IMR-90 (cell line): ENCODE data around the gene GPR179. TPM values are rescaled to one million over a fixed set of nuclear protein-coding genes. Genes with fewer than 3 reads are reported as not detected.

Experiments
- ATAC-seq: fragments of 200-7000 bp; cut with Tn5 transposase; 2 replicates; pipeline ENCODE4 v1.9.1; 2020; ENCODE audit warnings: low read depth, mild to moderate bottlenecking, moderate library complexity
- BruUV-seq: library from RNA; stranded (reverse); fragments of 400-500 nt; replicated peaks from 2 replicates; lab custom pipeline; 2021; lab: Mats Ljungman, UMichigan
- CTCF ChIA-PET: fragments of 300-600 bp; formaldehyde crosslinking; extraction: SDS; loops from one replicate; lab custom pipeline; 2021; ENCODE audit warnings: antibody characterized with exemption; lab: Yijun Ruan, JAX
- POLR2A ChIA-PET: fragments of 300-600 bp; sonication (Branson Sonifier 250); formaldehyde crosslinking; loops from one replicate; lab custom pipeline; 2022; ENCODE audit warnings: antibody characterized with exemption; ENCODE audit not compliant: unreplicated experiment; lab: Charles Lee
- DNase-seq: peaks from one replicate; pipeline ENCODE4 v3.0.0; 2013
- H2AFZ ChIP-seq: replicated peaks from 2 replicates; pipeline ENCODE3; 2013; ENCODE audit warnings: low read length, mild to moderate bottlenecking; ENCODE audit not compliant: poor library complexity
- H2AK5ac ChIP-seq: 2 replicates; pipeline ENCODE4 v1.6.1; 2013; ENCODE audit warnings: low read depth, low read length, inconsistent platforms
- H2AK9ac ChIP-seq: replicated peaks from 2 replicates; pipeline ENCODE3; 2013; ENCODE audit warnings: mild to moderate bottlenecking, low read depth, low read length, moderate library complexity; ENCODE audit not compliant: poor library complexity
- H2BK120ac ChIP-seq: 2 replicates; pipeline ENCODE4 v1.6.1; 2013; ENCODE audit warnings: low read depth, low read length, inconsistent platforms
- H2BK15ac ChIP-seq: 3 replicates; pipeline ENCODE4 v1.6.1; 2013; ENCODE audit warnings: low read depth, low read length, inconsistent platforms
- H2BK20ac ChIP-seq: 2 replicates; pipeline ENCODE4 v1.6.1; 2013; ENCODE audit warnings: low read depth, mild to moderate bottlenecking, inconsistent platforms, low read length, moderate library complexity
- H2BK5ac ChIP-seq: 2 replicates; pipeline ENCODE4 v1.6.1; 2013; ENCODE audit warnings: mild to moderate bottlenecking, low read depth, low read length, inconsistent platforms; ENCODE audit not compliant: poor library complexity, severe bottlenecking
- H3K14ac ChIP-seq: replicated peaks from 2 replicates; pipeline ENCODE4 v1.6.1; 2013; ENCODE audit warnings: low read depth, low read length, inconsistent platforms
- H3K18ac ChIP-seq: 2 replicates; pipeline ENCODE4 v1.6.1; 2013; ENCODE audit warnings: low read depth, low read length, control low read depth
- H3K23ac ChIP-seq: 2 replicates; pipeline ENCODE4 v1.6.1; 2013; ENCODE audit warnings: low read depth, low read length, inconsistent platforms
- H3K27ac ChIP-seq: 2 replicates; pipeline ENCODE4 v1.5.1; 2013; ENCODE audit warnings: mild to moderate bottlenecking, control low read depth, low read length; ENCODE audit not compliant: insufficient read depth
- H3K27me3 ChIP-seq: 2 replicates; pipeline ENCODE4 v1.6.1; 2013; ENCODE audit warnings: low read length; ENCODE audit not compliant: control insufficient read depth, insufficient read depth
- H3K36me3 ChIP-seq: 2 replicates; pipeline ENCODE4 v1.6.1; 2013; ENCODE audit warnings: low read length, mixed read lengths; ENCODE audit not compliant: control insufficient read depth, insufficient read depth
- H3K4ac ChIP-seq: 2 replicates; pipeline ENCODE4 v1.6.1; 2013; ENCODE audit warnings: low read depth, low read length, inconsistent platforms
- H3K4me1 ChIP-seq: 2 replicates; pipeline ENCODE4 v1.6.1; 2013; ENCODE audit warnings: low read length, mixed read lengths; ENCODE audit not compliant: control insufficient read depth, insufficient read depth
- H3K4me2 ChIP-seq: 2 replicates; pipeline ENCODE4 v1.6.1; 2013; ENCODE audit warnings: low read depth, mild to moderate bottlenecking, control low read depth, low read length, moderate library complexity
- H3K4me3 ChIP-seq: 2 replicates; pipeline ENCODE4 v1.5.1; 2013; ENCODE audit warnings: low read depth, mild to moderate bottlenecking, control low read depth, low read length, moderate library complexity; ENCODE audit not compliant: insufficient read depth
- H3K56ac ChIP-seq: 2 replicates; pipeline ENCODE4 v1.6.1; 2013; ENCODE audit warnings: low read length, inconsistent platforms; ENCODE audit not compliant: insufficient read depth; ENCODE audit errors: extremely low read depth
- H3K79me1 ChIP-seq, 2 experiments: 2 replicates each; pipeline ENCODE4 v1.6.1; 2013; ENCODE audit warnings: low read length in 2 of 2, inconsistent platforms in 1 of 2, low read depth in 1 of 2
- H3K9ac ChIP-seq: 2 replicates; pipeline ENCODE4 v1.6.1; 2013; ENCODE audit warnings: low read depth, low read length, control low read depth
- H3K9me1 ChIP-seq: 2 replicates; pipeline ENCODE4 v1.6.1; 2013; ENCODE audit warnings: low read length, inconsistent platforms; ENCODE audit not compliant: insufficient read depth
- H3K9me3 ChIP-seq: 2 replicates; pipeline ENCODE4 v1.6.1; 2013; ENCODE audit warnings: low read length; ENCODE audit not compliant: control insufficient read depth, insufficient read depth
- H4K20me1 ChIP-seq: 2 replicates; pipeline ENCODE4 v1.6.1; 2013; ENCODE audit warnings: low read length, inconsistent platforms; ENCODE audit not compliant: insufficient read depth
- H4K5ac ChIP-seq: 2 replicates; pipeline ENCODE4 v1.6.1; 2013; ENCODE audit warnings: mild to moderate bottlenecking, low read depth, low read length, control low read depth
- H4K8ac ChIP-seq, 2 experiments: 2 replicates each; pipeline ENCODE4 v1.6.1; 2013; ENCODE audit warnings: low read depth in 2 of 2, low read length in 2 of 2, control low read depth in 1 of 2, inconsistent platforms in 1 of 2
- H4K91ac ChIP-seq: 2 replicates; pipeline ENCODE4 v1.6.1; 2013; ENCODE audit warnings: low read depth, low read length, inconsistent platforms; ENCODE audit not compliant: insufficient read depth
- BHLHE40 ChIP-seq: fragments of 150-350 bp; IDR thresholded peaks from 2 replicates; pipeline ENCODE4 v1.6.1; 2016; ENCODE audit warnings: mild to moderate bottlenecking, low read depth, low read length
- CEBPB ChIP-seq: IDR thresholded peaks from 2 replicates; pipeline ENCODE4 v1.6.1; 2012; ENCODE audit warnings: low read depth, low read length, improper control_type of control experiment
- CHD1 ChIP-seq: IDR thresholded peaks from 2 replicates; pipeline ENCODE4 v1.6.1; 2012; ENCODE audit warnings: low read depth, low read length, improper control_type of control experiment
- CTCF ChIP-seq: conservative IDR thresholded peaks from 2 replicates; pipeline ENCODE4 v1.5.1; 2012; ENCODE audit warnings: mild to moderate bottlenecking, low read depth, low read length, improper control_type of control experiment
- ELK1 ChIP-seq: fragments of 150-350 bp; IDR thresholded peaks from 2 replicates; pipeline ENCODE4 v1.6.1; 2016; ENCODE audit warnings: low read depth, mild to moderate bottlenecking, low read length, moderate library complexity, borderline replicate concordance
- FOS ChIP-seq: fragments of 150-350 bp; IDR thresholded peaks from 2 replicates; pipeline ENCODE4 v1.6.1; 2016; ENCODE audit warnings: low read depth, low read length
- MAFK ChIP-seq: IDR thresholded peaks from 2 replicates; pipeline ENCODE4 v1.6.1; 2012; ENCODE audit warnings: low read depth, low read length, improper control_type of control experiment
- MAZ ChIP-seq: IDR thresholded peaks from 2 replicates; pipeline ENCODE4 v1.6.1; 2012; ENCODE audit warnings: low read depth, mild to moderate bottlenecking, low read length, improper control_type of control experiment, moderate library complexity, borderline replicate concordance
- MXI1 ChIP-seq: IDR thresholded peaks from 2 replicates; pipeline ENCODE4 v1.6.1; 2012; ENCODE audit warnings: low read depth, mild to moderate bottlenecking, low read length, moderate library complexity, borderline replicate concordance
- NFE2L2 ChIP-seq: fragments of 150-350 bp; IDR thresholded peaks from 2 replicates; pipeline ENCODE4 v1.6.1; 2016; ENCODE audit warnings: low read depth, mild to moderate bottlenecking, low read length
- POLR2A ChIP-seq: IDR thresholded peaks from 2 replicates; pipeline ENCODE4 v1.6.1; 2012; ENCODE audit warnings: mild to moderate bottlenecking, low read depth, low read length
- RAD21 ChIP-seq: IDR thresholded peaks from 2 replicates; pipeline ENCODE4 v1.6.1; 2012; ENCODE audit warnings: low read length, improper control_type of control experiment
- RCOR1 ChIP-seq: IDR thresholded peaks from 2 replicates; pipeline ENCODE4 v1.6.1; 2012; ENCODE audit warnings: mild to moderate bottlenecking, low read length, improper control_type of control experiment; ENCODE audit not compliant: insufficient replicate concordance
- RFX5 ChIP-seq: IDR thresholded peaks from 2 replicates; pipeline ENCODE4 v1.8.0; 2012; ENCODE audit warnings: low read depth, mild to moderate bottlenecking, low read length, moderate library complexity
- SMC3 ChIP-seq: fragments of 150-350 bp; IDR thresholded peaks from 2 replicates; pipeline ENCODE4 v1.6.1; 2016; ENCODE audit warnings: low read depth, mild to moderate bottlenecking, antibody characterized with exemption, low read length, moderate library complexity
- USF2 ChIP-seq: fragments of 150-350 bp; IDR thresholded peaks from 2 replicates; pipeline ENCODE4 v1.6.1; 2017; ENCODE audit warnings: mild to moderate bottlenecking, antibody characterized with exemption, low read length, low read depth
- WGBS, 2 experiments: methylation state at CpG; one replicate each; pipeline versions ENCODE4 v1.1.5 to v1.1.7; 2013; ENCODE audit warnings: missing lambda C conversion rate in 2 of 2; ENCODE audit not compliant: insufficient read length in 1 of 2; ENCODE audit errors: extremely low coverage in 2 of 2; 5-methylcytosine and 5-hydroxymethylcytosine counted together
- dilution Hi-C: fragments of 300-500 bp; cut with HindIII; formaldehyde crosslinking; loops from one replicate; pipeline ENCODE4 v1.14.3; 2018; ENCODE audit warnings: low sequenced_read_pairs; ENCODE audit not compliant: unreplicated experiment
- in situ Hi-C: fragments of 300-500 bp; cut with MboI; formaldehyde crosslinking; loops from 3 replicates; pipeline ENCODE4 v1.14.3; 2019; ENCODE audit warnings: low sequenced_read_pairs, inconsistent platforms, mixed read lengths
- intact Hi-C: fragments of 100-400 bp; cut with micrococcal nuclease; formaldehyde crosslinking; loops from 2 replicates; pipeline ENCODE4 v1.10.0; 2022
- polyA plus RNA-seq, 3 experiments: library from polyadenylated mRNA; depleted of rRNA; stranded (reverse); fragments of >200 nt; gene quantifications; 2 replicates each; pipeline ENCODE4 v1.2.3, GENCODE V29; 2012; ENCODE audit warnings: low replicate concordance in 1 of 3
- total RNA-seq: library from RNA; depleted of rRNA; stranded (reverse); fragments of >200 nt; gene quantifications from 2 replicates; pipeline ENCODE4 v1.2.3, GENCODE V29; 2012

The GPR179 gene
- total and polyA plus RNA-seq, 2 of the 4 experiments (the other 2 are of a cell fraction), result not detected

- no peak for DNase-seq
- no peak for ATAC-seq
- Histone ChIP-seq H3K9ac (no peak overlapping the region), H3K79me1 (no peaks in the 10 kb centered on the region), H2AK5ac (no peak overlapping the region), H4K20me1 (no peaks in the 10 kb centered on the region; the same call in 1 of the 2 replicates), H3K9me1 (0 out of 2 replicates have a peak, but pooled peaks cover under 1% of the 10 kb centered on the region), H4K8ac (no peak overlapping the region), H3K4me3 (no peak overlapping the region), H2BK15ac (no peak overlapping the region), H2AK9ac (no peak overlapping the region), H3K18ac (no peak overlapping the region), H2BK20ac (no peak overlapping the region), H3K27ac (no peak overlapping the region), H2BK5ac (no peak overlapping the region), H4K91ac (no peak overlapping the region), H3K36me3 (no peaks in the 10 kb centered on the region), H3K56ac (no peak overlapping the region), H3K27me3 (peaks cover 64% of the 10 kb centered on the region), H2AFZ (no peak overlapping the region), H3K14ac (no peak overlapping the region), H3K4ac (no peak overlapping the region), H3K4me1 (no peaks in the 10 kb centered on the region), H2BK120ac (no peak overlapping the region), H3K9me3 (no peaks in the 10 kb centered on the region), H3K23ac (no peak overlapping the region), H4K5ac (no peak overlapping the region), H3K4me2 (no peak overlapping the region)
- WGBS, 2 experiments, result 89% methylated on average over 4 of the region's 23 CpGs; no CpG with 5 or more reads in 1 of the 2 experiments
- in situ Hi-C loops, result no loop called here
- TF ChIP-seq CHD1, result no peak
- TF ChIP-seq RFX5, result no peak
- no peak for TF ChIP-seq CTCF
- TF ChIP-seq RCOR1, result no peak
- TF ChIP-seq NFE2L2, result no peak
- TF ChIP-seq USF2, result no peak
- no peak for TF ChIP-seq RAD21
- TF ChIP-seq CEBPB, result no peak
- no peak for TF ChIP-seq MAFK
- TF ChIP-seq MAZ, result no peak
- no peak for TF ChIP-seq SMC3
- no peak for TF ChIP-seq POLR2A
- no peak for TF ChIP-seq ELK1
- no peak for TF ChIP-seq MXI1
- TF ChIP-seq FOS, result no peak
- TF ChIP-seq BHLHE40, result no peak
- no TSS peak for BruUV-seq
- dilution Hi-C loops, result no loop called here
- ChIA-PET CTCF (no interaction called here), POLR2A (no interaction called here)
- intact Hi-C loops, result no loop called here
These were observed 12.8 kb downstream of the GPR179 start for GRCh38 chr17:38330941-38331411.
